ENCODE measurements around the gene BARX2. TPM values are rescaled to one million over a fixed set of nuclear protein-coding genes. Genes with fewer than 3 reads are reported as not detected.
"Not testable (repeated sequence)": the region's sequence is repeated elsewhere in the genome, so short reads cannot be mapped to it uniquely, and the experiment has no call there.

BARX2 gene, protein sequence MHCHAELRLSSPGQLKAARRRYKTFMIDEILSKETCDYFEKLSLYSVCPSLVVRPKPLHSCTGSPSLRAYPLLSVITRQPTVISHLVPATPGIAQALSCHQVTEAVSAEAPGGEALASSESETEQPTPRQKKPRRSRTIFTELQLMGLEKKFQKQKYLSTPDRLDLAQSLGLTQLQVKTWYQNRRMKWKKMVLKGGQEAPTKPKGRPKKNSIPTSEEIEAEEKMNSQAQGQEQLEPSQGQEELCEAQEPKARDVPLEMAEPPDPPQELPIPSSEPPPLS
- polyA plus RNA-seq (2012; ENCODE audit: insufficient read depth, insufficient read length, low read depth), result not detected

- peaks cover 72% of the 10 kb centered on the region for H3K27me3 ChIP-seq
- no peaks in the 10 kb centered on the region for H3K4me1 ChIP-seq
- no peaks in the 10 kb centered on the region for H3K9me3 ChIP-seq
- H3K4me3 ChIP-seq (ENCODE audit: low read depth, low read length), result no peak within 1 kb of the TSS
- no peak for DNase-seq
- no peaks in the 10 kb centered on the region for H3K36me3 ChIP-seq
- TF ChIP-seq, protein P1, sequence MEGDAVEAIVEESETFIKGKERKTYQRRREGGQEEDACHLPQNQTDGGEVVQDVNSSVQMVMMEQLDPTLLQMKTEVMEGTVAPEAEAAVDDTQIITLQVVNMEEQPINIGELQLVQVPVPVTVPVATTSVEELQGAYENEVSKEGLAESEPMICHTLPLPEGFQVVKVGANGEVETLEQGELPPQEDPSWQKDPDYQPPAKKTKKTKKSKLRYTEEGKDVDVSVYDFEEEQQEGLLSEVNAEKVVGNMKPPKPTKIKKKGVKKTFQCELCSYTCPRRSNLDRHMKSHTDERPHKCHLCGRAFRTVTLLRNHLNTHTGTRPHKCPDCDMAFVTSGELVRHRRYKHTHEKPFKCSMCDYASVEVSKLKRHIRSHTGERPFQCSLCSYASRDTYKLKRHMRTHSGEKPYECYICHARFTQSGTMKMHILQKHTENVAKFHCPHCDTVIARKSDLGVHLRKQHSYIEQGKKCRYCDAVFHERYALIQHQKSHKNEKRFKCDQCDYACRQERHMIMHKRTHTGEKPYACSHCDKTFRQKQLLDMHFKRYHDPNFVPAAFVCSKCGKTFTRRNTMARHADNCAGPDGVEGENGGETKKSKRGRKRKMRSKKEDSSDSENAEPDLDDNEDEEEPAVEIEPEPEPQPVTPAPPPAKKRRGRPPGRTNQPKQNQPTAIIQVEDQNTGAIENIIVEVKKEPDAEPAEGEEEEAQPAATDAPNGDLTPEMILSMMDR (IDR thresholded peaks at IDR 0.05; ENCODE audit: low read depth, low read length), result no peak
These were observed at the start of gene BARX2 for GRCh38 chr11:129375751-129376657. TSS of gene BARX2 (plus strand) at chr11:129375848. CDS start at chr11:129376036, 188 bp downstream.

- TF ChIP-seq, protein P1 (IDR thresholded peaks at IDR 0.05; ENCODE audit: low read depth, low read length), result no peak
- DNase-seq, result no peak
- H3K27me3 ChIP-seq, result no peaks in the 10 kb centered on the region
- no peaks in the 10 kb centered on the region for H3K4me1 ChIP-seq
- no peak overlapping the region for H3K4me3 ChIP-seq (ENCODE audit: low read depth, low read length)
- H3K9me3 ChIP-seq, result no peaks in the 10 kb centered on the region
- H3K36me3 ChIP-seq, result no peaks in the 10 kb centered on the region
These were observed 48.7 kb upstream of the BARX2 start for GRCh38 chr11:129326921-129327320.

- H3K9me3 ChIP-seq; DNase-seq; H3K4me1 ChIP-seq; H3K36me3 ChIP-seq; H3K27me3 ChIP-seq; H3K4me3 ChIP-seq (ENCODE audit: low read depth, low read length): not testable (repeated sequence)
These were observed 47.9 kb upstream of the BARX2 start for GRCh38 chr11:129327708-129328107.

- Histone ChIP-seq H3K4me3 (ENCODE audit: low read depth, low read length) (no peak overlapping the region), H3K4me1 (no peaks in the 10 kb centered on the region), H3K36me3 (no peaks in the 10 kb centered on the region), H3K9me3 (no peaks in the 10 kb centered on the region), H3K27me3 (no peaks in the 10 kb centered on the region)
- TF ChIP-seq, protein P1 (IDR thresholded peaks at IDR 0.05; ENCODE audit: low read depth, low read length), result no peak
- DNase-seq, result no peak
These were observed 46.9 kb upstream of the BARX2 start for GRCh38 chr11:129328756-129329155.

GRCh38 chr11:129331217-129331616 is 44.4 kb upstream of the BARX2 start:
- Histone ChIP-seq H3K4me3 (ENCODE audit: low read depth, low read length) (no peak overlapping the region), H3K27me3 (no peaks in the 10 kb centered on the region), H3K4me1 (no peaks in the 10 kb centered on the region), H3K36me3 (no peaks in the 10 kb centered on the region), H3K9me3 (no peaks in the 10 kb centered on the region)
- TF ChIP-seq, protein P1 (IDR thresholded peaks at IDR 0.05; ENCODE audit: low read depth, low read length), result no peak
- DNase-seq, result no peak

- H3K9me3 ChIP-seq, result no peaks in the 10 kb centered on the region
- no peak overlapping the region for H3K4me3 ChIP-seq (ENCODE audit: low read depth, low read length)
- no peaks in the 10 kb centered on the region for H3K27me3 ChIP-seq
- TF ChIP-seq, protein P1 (IDR thresholded peaks at IDR 0.05; ENCODE audit: low read depth, low read length), result peak; percentile 78
- DNase-seq, result peak; percentile 70
- H3K36me3 ChIP-seq, result no peaks in the 10 kb centered on the region
- H3K4me1 ChIP-seq, result no peaks in the 10 kb centered on the region
These were observed 43.8 kb upstream of the BARX2 start for GRCh38 chr11:129331871-129332274.

Measured in BE2C (cell line).